K562 (cell line): ENCODE results near the gene HSPA1L. TPM values are rescaled to one million over a fixed set of nuclear protein-coding genes. Genes with fewer than 3 reads are reported as not detected.

Experiments used
- ADNP ChIP-seq: fragments of 200-800 bp; sonication (Bioruptor generic); IDR thresholded peaks from 2 replicates; pipeline ENCODE4 v1.6.1; 2016; ENCODE audit warnings: missing genetic modification characterization, missing compliant biosample characterization
- ARNT ChIP-seq, 2 experiments: fragments of 450-650 bp; IDR thresholded peaks; 2 replicates each; pipeline ENCODE4 v1.6.1; 2016; ENCODE audit warnings: mild to moderate bottlenecking in 1 of 2
- CEBPB ChIP-seq: fragments of 450-650 bp; IDR thresholded peaks from 2 replicates; pipeline ENCODE4 v1.6.1; 2016; ENCODE audit warnings: missing genetic modification characterization, missing compliant biosample characterization
- CLOCK ChIP-seq: fragments of 250-450 bp; sonication (Bioruptor Pico); IDR thresholded peaks from 2 replicates; pipeline ENCODE4 v1.4.0; 2020; ENCODE audit warnings: mild to moderate bottlenecking, moderate library complexity, borderline replicate concordance
- E2F6 ChIP-seq, 2 experiments: IDR thresholded peaks; 2 replicates each; pipeline ENCODE4 v1.6.1; 2011; ENCODE audit warnings: borderline replicate concordance in 1 of 2, control low read depth in 1 of 2, low read depth in 1 of 2, low read length in 1 of 2, mild to moderate bottlenecking in 1 of 2, mixed read lengths in 1 of 2, moderate library complexity in 1 of 2; ENCODE audit not compliant: insufficient read depth in 1 of 2, insufficient read length in 1 of 2, poor library complexity in 1 of 2, severe bottlenecking in 1 of 2; ENCODE audit errors: extremely low read depth in 1 of 2
- EP300 ChIP-seq: IDR thresholded peaks from 2 replicates; pipeline ENCODE4 v1.6.1; 2012; ENCODE audit warnings: low read length, improper control_type of control experiment
- HDAC8 ChIP-seq: fragments of 450-650 bp; IDR thresholded peaks from 2 replicates; pipeline ENCODE4 v1.6.1; 2016; ENCODE audit warnings: mild to moderate bottlenecking, missing genetic modification characterization, moderate library complexity, missing compliant biosample characterization
- HES1 ChIP-seq: fragments of 450-650 bp; IDR thresholded peaks from 2 replicates; pipeline ENCODE4 v1.6.1; 2016; ENCODE audit warnings: low read depth, mild to moderate bottlenecking, moderate library complexity
- MBD2 ChIP-seq: sonication (generic); IDR thresholded peaks from 2 replicates; pipeline ENCODE4 v1.6.1; 2016; ENCODE audit warnings: low read depth, borderline replicate concordance
- PCBP1 ChIP-seq: fragments of 200-400 bp; formaldehyde crosslinking; IDR thresholded peaks from 2 replicates; pipeline ENCODE4 v1.6.1; 2018; ENCODE audit warnings: mild to moderate bottlenecking, low read depth, low read length; ENCODE audit not compliant: poor library complexity, severe bottlenecking
- SAFB2 ChIP-seq: fragments of 200-400 bp; formaldehyde crosslinking; IDR thresholded peaks from 2 replicates; pipeline ENCODE4 v1.6.1; 2018; ENCODE audit warnings: borderline replicate concordance, low read length, low read depth, moderate library complexity; ENCODE audit not compliant: severe bottlenecking
- SETDB1 ChIP-seq: IDR thresholded peaks from one replicate; pipeline ENCODE4 v1.6.1; 2012; ENCODE audit warnings: low read length, control low read depth, inconsistent platforms
- SMAD3 ChIP-seq: fragments of 450-650 bp; formaldehyde crosslinking; conservative IDR thresholded peaks from 2 replicates; pipeline ENCODE4 v1.4.0; 2020; ENCODE audit warnings: mild to moderate bottlenecking
- ZBTB9 ChIP-seq: fragments of 450-650 bp; formaldehyde crosslinking; IDR thresholded peaks from 2 replicates; pipeline ENCODE4 v1.4.0; 2020; ENCODE audit warnings: mild to moderate bottlenecking, moderate library complexity
- ZFP1 ChIP-seq: fragments of 450-650 bp; formaldehyde crosslinking; IDR thresholded peaks from 2 replicates; pipeline ENCODE4 v1.4.0; 2020; ENCODE audit warnings: mild to moderate bottlenecking, mixed read lengths
- ZNF282 ChIP-seq: sonication (generic); formaldehyde crosslinking; IDR thresholded peaks from 2 replicates; pipeline ENCODE4 v1.8.1; 2023; ENCODE audit warnings: missing genetic modification reagents
- ZNF398 ChIP-seq: fragments of 250-450 bp; sonication (Bioruptor Pico); IDR thresholded peaks from 2 replicates; pipeline ENCODE4 v1.8.0; 2021; ENCODE audit warnings: moderate library complexity, mild to moderate bottlenecking, inconsistent platforms
- ZNF431 ChIP-seq: sonication (generic); formaldehyde crosslinking; IDR thresholded peaks from 2 replicates; pipeline ENCODE4 v1.8.0; 2022; ENCODE audit warnings: mild to moderate bottlenecking, missing genetic modification reagents
- polyA plus RNA-seq, 8 experiments: library from polyadenylated mRNA; depleted of rRNA in 4 of 8; stranded (reverse) in 5 of 8; unstranded in 3 of 8; fragments of >200 nt; fragmentation: Nextera tagmentation in 2 of 8; fragmentation: Illumina TruSeq in 1 of 8; extraction: Ambion mirVana in 2 of 8; extraction: Trizol in 1 of 8; gene quantifications; 2 replicates each; pipeline versions ENCODE4 v1.2.1 to v1.2.3, GENCODE V29; 2011 to 2014; ENCODE audit warnings: inconsistent platforms in 1 of 8, missing spikeins in 1 of 8
- total RNA-seq, 7 experiments: library from RNA; depleted of rRNA in 6 of 7; stranded (reverse); fragments of >200 nt in 6 of 7; fragmentation: Illumina TruSeq in 2 of 7; extraction: Trizol in 2 of 7; gene quantifications; 2 replicates each; pipeline versions ENCODE4 v1.2.1 to v1.2.3, GENCODE V29; 2011 to 2021; ENCODE audit warnings: low replicate concordance in 1 of 7

The HSPA1L gene
- total and polyA plus RNA-seq, 9 of the 15 experiments (the other 6 are each of a cell fraction or from before 2014, with no cell fraction given): 0.14 to 2.1 (median 1.3) TPM

GRCh38 chr6:31822036-31822821 lies 7.1 kb upstream of the HSPA1L start (continued):
- 0 out of 2 replicates have a peak, but pooled peaks have one; percentile 12 for TF ChIP-seq CLOCK (CRISPR knock-in tag)
- no peak for TF ChIP-seq MBD2
- no peak; the same call in 1 of the 2 replicates for TF ChIP-seq ZNF431
- no peak for TF ChIP-seq ARNT (IDR thresholded peaks at IDR 0.05)
- TF ChIP-seq HES1: no peak
- TF ChIP-seq SAFB2: no peak
- TF ChIP-seq ADNP (tag): no peak
- TF ChIP-seq E2F6 (IDR thresholded peaks at IDR 0.05; ENCODE audit: borderline replicate concordance in 1 of 2, extremely low read depth in 1 of 2, insufficient read depth in 1 of 2, insufficient read length in 1 of 2, low read depth in 1 of 2, low read length in 1 of 2, poor library complexity in 1 of 2, severe bottlenecking in 1 of 2): peak; percentile 25 to 74
- TF ChIP-seq ZFP1 (CRISPR knock-in tag): peak; percentile 54; the same call in 1 of the 2 replicates
- peak; percentile 58 for TF ChIP-seq PCBP1
- TF ChIP-seq SMAD3 (CRISPR knock-in tag): peak; percentile 44; the same call in 1 of the 2 replicates
- TF ChIP-seq ZBTB9: peak; percentile 85
- no peak; the same call in 1 of the 2 replicates for TF ChIP-seq HDAC8 (tag)
- no peak for TF ChIP-seq ZNF282 (CRISPR knock-in tag)
- TF ChIP-seq EP300: peak; percentile 77
- TF ChIP-seq ZNF398 (CRISPR knock-in tag): no peak
- 0 out of 2 replicates have a peak, but pooled peaks have one; percentile 43 for TF ChIP-seq CEBPB
- TF ChIP-seq SETDB1: no peak
